ENCODE data around the gene TASL.

- TF ChIP-seq POLR2A (IDR thresholded peaks at IDR 0.05; ENCODE audit: low read length): no peak
- no peak for TF ChIP-seq KDM1A (IDR thresholded peaks at IDR 0.05; ENCODE audit: low read depth)
- TF ChIP-seq CTCF (IDR thresholded peaks at IDR 0.05): no peak
- TF ChIP-seq REST (IDR thresholded peaks at IDR 0.05): no peak
- no peak for TF ChIP-seq ESRRA (IDR thresholded peaks at IDR 0.05; ENCODE audit: borderline replicate concordance, low read length)
- no peak for TF ChIP-seq MYC (IDR thresholded peaks at IDR 0.05; ENCODE audit: borderline replicate concordance, low read length)
- no peak for TF ChIP-seq RFX5 (IDR thresholded peaks at IDR 0.05)
- TF ChIP-seq USF2 (IDR thresholded peaks at IDR 0.05): no peak
- no peak for TF ChIP-seq BHLHE40 (IDR thresholded peaks at IDR 0.05; ENCODE audit: low read depth, low read length)
- TF ChIP-seq MAX (IDR thresholded peaks at IDR 0.05): no peak
- no peak for TF ChIP-seq RAD21 (conservative IDR thresholded peaks at IDR 0.05 in 1 of 2, IDR thresholded peaks at IDR 0.05 in 1 of 2)
These were observed 47.0 kb downstream of the TASL start for GRCh38 chrX:30530606-30531005.

All from A549 (cell line).